ENCODE measurements around the gene ULK4.

DNA sequence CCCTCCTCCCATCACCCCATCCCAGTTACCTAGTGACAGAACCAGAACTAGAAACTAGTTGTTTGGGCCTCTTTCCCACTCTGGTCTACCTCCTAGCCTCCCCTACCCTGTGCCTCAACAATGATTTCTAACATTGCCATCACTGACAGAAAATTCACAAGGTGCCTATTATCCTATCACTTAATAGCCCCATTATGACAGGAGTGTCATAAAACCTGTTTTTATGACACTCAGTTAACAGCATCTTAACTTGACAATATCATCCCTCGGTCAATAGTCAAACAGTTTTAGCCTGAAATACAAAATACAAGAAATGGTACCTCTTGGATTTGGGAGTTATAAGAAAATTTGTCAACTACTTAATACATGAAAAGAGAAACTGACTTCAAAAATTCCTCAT is 46.5 kb downstream of the ULK4 start:
- TF ChIP-seq, protein P1, sequence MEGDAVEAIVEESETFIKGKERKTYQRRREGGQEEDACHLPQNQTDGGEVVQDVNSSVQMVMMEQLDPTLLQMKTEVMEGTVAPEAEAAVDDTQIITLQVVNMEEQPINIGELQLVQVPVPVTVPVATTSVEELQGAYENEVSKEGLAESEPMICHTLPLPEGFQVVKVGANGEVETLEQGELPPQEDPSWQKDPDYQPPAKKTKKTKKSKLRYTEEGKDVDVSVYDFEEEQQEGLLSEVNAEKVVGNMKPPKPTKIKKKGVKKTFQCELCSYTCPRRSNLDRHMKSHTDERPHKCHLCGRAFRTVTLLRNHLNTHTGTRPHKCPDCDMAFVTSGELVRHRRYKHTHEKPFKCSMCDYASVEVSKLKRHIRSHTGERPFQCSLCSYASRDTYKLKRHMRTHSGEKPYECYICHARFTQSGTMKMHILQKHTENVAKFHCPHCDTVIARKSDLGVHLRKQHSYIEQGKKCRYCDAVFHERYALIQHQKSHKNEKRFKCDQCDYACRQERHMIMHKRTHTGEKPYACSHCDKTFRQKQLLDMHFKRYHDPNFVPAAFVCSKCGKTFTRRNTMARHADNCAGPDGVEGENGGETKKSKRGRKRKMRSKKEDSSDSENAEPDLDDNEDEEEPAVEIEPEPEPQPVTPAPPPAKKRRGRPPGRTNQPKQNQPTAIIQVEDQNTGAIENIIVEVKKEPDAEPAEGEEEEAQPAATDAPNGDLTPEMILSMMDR (IDR thresholded peaks at IDR 0.05; ENCODE audit: low read depth, low read length): no peak
- TF ChIP-seq POLR2A (IDR thresholded peaks at IDR 0.05; ENCODE audit: extremely low read depth, insufficient read length) (no peak), MYC (IDR thresholded peaks at IDR 0.05; ENCODE audit: low read depth, low read length) (no peak)

Measured in NB4 (cell line).